ENCODE data around the gene ABCB8. TPM values are rescaled to one million over a fixed set of nuclear protein-coding genes. Genes with fewer than 3 reads are reported as not detected.

Gene ABCB8
- total and polyA plus RNA-seq, 2 of the 4 experiments (the other 2 are of a cell fraction) = 16.3 to 26.8 TPM

DNA sequence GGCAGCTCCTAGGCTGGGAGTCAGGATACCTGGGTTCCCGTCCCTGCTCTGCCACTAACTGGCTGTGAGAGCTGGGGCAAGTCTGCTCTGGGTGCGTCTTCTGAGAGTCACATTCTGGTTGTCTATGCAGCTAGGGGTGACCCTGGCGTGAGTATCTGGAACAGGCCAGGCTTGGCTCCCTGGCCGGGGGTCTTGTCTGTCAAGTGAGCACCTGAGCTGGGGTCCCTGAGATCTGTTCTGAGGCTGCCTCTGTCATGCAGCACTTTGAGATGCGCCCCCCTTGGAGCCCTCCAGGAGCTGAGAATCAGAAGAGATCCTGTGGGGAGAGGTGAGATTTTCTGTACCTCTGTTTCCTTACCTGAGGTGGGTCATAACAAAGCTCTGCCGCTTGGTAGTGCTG, 65.5 kb downstream of the ABCB8 start:
- H3K23ac ChIP-seq (ENCODE audit: low read depth, low read length) = no peak overlapping the region
- ChIA-PET POLR2A (ENCODE audit: unreplicated experiment) (no interaction called here), CTCF (interaction anchor here (1.3 kb wide), 1 partner anchor 17 kb away, joined by 4 read pairs; no protein-coding TSS in a partner anchor)
- no peak overlapping the region for H3K56ac ChIP-seq (ENCODE audit: extremely low read depth, insufficient read depth, low read length)
- no peak overlapping the region for H2BK20ac ChIP-seq (ENCODE audit: low read depth, low read length)
- H2BK120ac ChIP-seq (ENCODE audit: low read depth, low read length) = no peak overlapping the region
- dilution Hi-C loops (cut with HindIII; ENCODE audit: low sequenced_read_pairs, unreplicated experiment) = no loop called here
- H3K4me3 ChIP-seq (ENCODE audit: insufficient read depth, low read depth, low read length) = no peak overlapping the region
- TF ChIP-seq MAFK (IDR thresholded peaks at IDR 0.05; ENCODE audit: low read depth, low read length) (no peak), MXI1 (IDR thresholded peaks at IDR 0.05; ENCODE audit: borderline replicate concordance, low read depth, low read length) (no peak)
- TF ChIP-seq, protein P1, sequence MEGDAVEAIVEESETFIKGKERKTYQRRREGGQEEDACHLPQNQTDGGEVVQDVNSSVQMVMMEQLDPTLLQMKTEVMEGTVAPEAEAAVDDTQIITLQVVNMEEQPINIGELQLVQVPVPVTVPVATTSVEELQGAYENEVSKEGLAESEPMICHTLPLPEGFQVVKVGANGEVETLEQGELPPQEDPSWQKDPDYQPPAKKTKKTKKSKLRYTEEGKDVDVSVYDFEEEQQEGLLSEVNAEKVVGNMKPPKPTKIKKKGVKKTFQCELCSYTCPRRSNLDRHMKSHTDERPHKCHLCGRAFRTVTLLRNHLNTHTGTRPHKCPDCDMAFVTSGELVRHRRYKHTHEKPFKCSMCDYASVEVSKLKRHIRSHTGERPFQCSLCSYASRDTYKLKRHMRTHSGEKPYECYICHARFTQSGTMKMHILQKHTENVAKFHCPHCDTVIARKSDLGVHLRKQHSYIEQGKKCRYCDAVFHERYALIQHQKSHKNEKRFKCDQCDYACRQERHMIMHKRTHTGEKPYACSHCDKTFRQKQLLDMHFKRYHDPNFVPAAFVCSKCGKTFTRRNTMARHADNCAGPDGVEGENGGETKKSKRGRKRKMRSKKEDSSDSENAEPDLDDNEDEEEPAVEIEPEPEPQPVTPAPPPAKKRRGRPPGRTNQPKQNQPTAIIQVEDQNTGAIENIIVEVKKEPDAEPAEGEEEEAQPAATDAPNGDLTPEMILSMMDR (conservative IDR thresholded peaks at IDR 0.05; ENCODE audit: low read depth, low read length) = no peak
- BruUV-seq (replicated peaks) = no TSS peak
- in situ Hi-C loops (cut with MboI; ENCODE audit: low sequenced_read_pairs) = no loop called here
- H2AFZ ChIP-seq (replicated peaks; ENCODE audit: low read length, poor library complexity) = no peak overlapping the region
- ATAC-seq (ENCODE audit: low read depth) = no peak
- no peak overlapping the region for H4K8ac ChIP-seq (ENCODE audit: low read depth in 2 of 2, low read length in 2 of 2)
- H3K18ac ChIP-seq (ENCODE audit: low read depth, low read length) = no peak overlapping the region
- H2BK15ac ChIP-seq (ENCODE audit: low read depth, low read length) = no peak overlapping the region
- H3K27ac ChIP-seq (ENCODE audit: insufficient read depth, low read length) = no peak overlapping the region
- no peak overlapping the region for H2AK9ac ChIP-seq (replicated peaks; ENCODE audit: low read depth, low read length, poor library complexity)
- H3K4me2 ChIP-seq (ENCODE audit: low read depth, low read length) = no peak overlapping the region
- intact Hi-C loops (cut with micrococcal nuclease) = no loop called here
- H3K9ac ChIP-seq (ENCODE audit: low read depth, low read length) = no peak overlapping the region
- H3K79me1 ChIP-seq (ENCODE audit: low read depth in 1 of 2, low read length in 2 of 2) = peaks cover 7 to 87% of the 10 kb centered on the region in 2 experiments; a peak in 2 of 4 replicates
- no peak overlapping the region; the same call in 1 of the 2 replicates for H2AK5ac ChIP-seq (ENCODE audit: low read depth, low read length)
- peaks cover 95% of the 10 kb centered on the region for H4K20me1 ChIP-seq (ENCODE audit: insufficient read depth, low read length)
- DNase-seq = no peak
- no peak overlapping the region for H3K14ac ChIP-seq (replicated peaks; ENCODE audit: low read depth, low read length)
- H3K36me3 ChIP-seq (ENCODE audit: control insufficient read depth, insufficient read depth, low read length) = peaks cover 11% of the 10 kb centered on the region; the same call in 1 of the 2 replicates
- no peak overlapping the region for H2BK5ac ChIP-seq (ENCODE audit: low read depth, low read length, poor library complexity, severe bottlenecking)
- H3K27me3 ChIP-seq (ENCODE audit: control insufficient read depth, insufficient read depth, low read length) = no peaks in the 10 kb centered on the region
- 93% methylated on average over 5 of the region's 6 CpGs; no CpG with 5 or more reads in 1 of the 2 experiments for WGBS, 2 experiments (ENCODE audit: extremely low coverage in 2 of 2, insufficient read length in 1 of 2)
- no peaks in the 10 kb centered on the region for H3K9me3 ChIP-seq (ENCODE audit: control insufficient read depth, insufficient read depth, low read length)
- H3K9me1 ChIP-seq (ENCODE audit: insufficient read depth, low read length) = peaks cover 15% of the 10 kb centered on the region
- H3K4me1 ChIP-seq (ENCODE audit: control insufficient read depth, insufficient read depth, low read length) = peaks cover 16% of the 10 kb centered on the region
- no peak overlapping the region for H3K4ac ChIP-seq (ENCODE audit: low read depth, low read length)
- H4K91ac ChIP-seq (ENCODE audit: insufficient read depth, low read depth, low read length) = no peak overlapping the region
- H4K5ac ChIP-seq (ENCODE audit: low read depth, low read length) = no peak overlapping the region
